HEK293 (cell line): ENCODE data around the gene HEPACAM.

Experiments
- YY1 ChIP-seq: fragments of 450-650 bp; formaldehyde crosslinking; IDR thresholded peaks from 2 replicates; pipeline ENCODE4 v1.5.1; 2018; ENCODE audit warnings: missing biosample characterization, missing genetic modification characterization
- ZBTB20 ChIP-seq: fragments of 450-650 bp; formaldehyde crosslinking; IDR thresholded peaks from 2 replicates; pipeline ENCODE4 v1.5.1; 2016; ENCODE audit warnings: missing biosample characterization, missing genetic modification characterization
- ZBTB7A ChIP-seq: fragments of 450-650 bp; formaldehyde crosslinking; IDR thresholded peaks from 2 replicates; pipeline ENCODE4 v1.5.1; 2016; ENCODE audit warnings: low read depth, missing biosample characterization, missing genetic modification characterization
- ZNF140 ChIP-seq: fragments of 450-650 bp; formaldehyde crosslinking; IDR thresholded peaks from 2 replicates; pipeline ENCODE4 v1.5.1; 2016; ENCODE audit warnings: missing biosample characterization, missing genetic modification characterization
- ZNF202 ChIP-seq: fragments of 450-650 bp; formaldehyde crosslinking; IDR thresholded peaks from 2 replicates; pipeline ENCODE4 v1.5.1; 2016; ENCODE audit warnings: missing biosample characterization, missing genetic modification characterization, borderline replicate concordance
- ZNF350 ChIP-seq: fragments of 450-650 bp; formaldehyde crosslinking; IDR thresholded peaks from 2 replicates; pipeline ENCODE4 v1.5.0; 2017; ENCODE audit warnings: missing biosample characterization, mild to moderate bottlenecking, missing genetic modification characterization
- ZNF391 ChIP-seq: fragments of 450-650 bp; formaldehyde crosslinking; IDR thresholded peaks from 2 replicates; pipeline ENCODE4 v1.5.1; 2016; ENCODE audit warnings: low read depth, missing biosample characterization, missing genetic modification characterization, borderline replicate concordance
- ZNF629 ChIP-seq: fragments of 450-650 bp; formaldehyde crosslinking; IDR thresholded peaks from 2 replicates; pipeline ENCODE4 v1.5.1; 2017; ENCODE audit warnings: missing biosample characterization, missing genetic modification characterization
- TF ChIP-seq, protein P1 (sequence below): fragments of 450-650 bp; formaldehyde crosslinking; IDR thresholded peaks from 2 replicates; pipeline ENCODE4 v1.5.1; 2016; ENCODE audit warnings: missing biosample characterization, missing genetic modification characterization

DNA sequence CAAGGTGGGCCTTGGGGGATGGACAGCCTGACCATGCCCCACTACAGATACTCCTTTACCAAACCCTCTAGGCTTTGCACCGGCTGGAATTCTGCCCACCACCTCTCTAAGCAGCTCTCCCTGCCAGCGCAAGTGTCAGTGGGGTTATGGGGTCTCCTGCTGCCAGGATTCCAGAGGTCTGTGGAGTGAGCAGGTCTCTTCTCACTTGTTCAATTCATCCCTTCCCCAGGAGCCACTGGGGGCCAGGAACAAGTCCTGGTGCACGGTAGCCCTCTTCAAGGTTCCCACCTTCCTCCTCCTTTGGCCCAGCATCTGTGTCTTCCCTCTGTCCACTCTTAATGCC lies 48.6 kb upstream of the HEPACAM start:
- no peak for TF ChIP-seq ZNF391 (tag by site-specific recombination)
- TF ChIP-seq ZNF350 = no peak
- TF ChIP-seq ZNF629 (tag by site-specific recombination) = no peak
- no peak for TF ChIP-seq ZNF202 (tag by site-specific recombination)
- TF ChIP-seq ZNF140 (tag by site-specific recombination) = no peak
- no peak for TF ChIP-seq ZBTB7A (tag by site-specific recombination)
- TF ChIP-seq YY1 (tag by site-specific recombination) = no peak
- no peak for TF ChIP-seq ZBTB20 (tag by site-specific recombination)
- TF ChIP-seq, protein P1, sequence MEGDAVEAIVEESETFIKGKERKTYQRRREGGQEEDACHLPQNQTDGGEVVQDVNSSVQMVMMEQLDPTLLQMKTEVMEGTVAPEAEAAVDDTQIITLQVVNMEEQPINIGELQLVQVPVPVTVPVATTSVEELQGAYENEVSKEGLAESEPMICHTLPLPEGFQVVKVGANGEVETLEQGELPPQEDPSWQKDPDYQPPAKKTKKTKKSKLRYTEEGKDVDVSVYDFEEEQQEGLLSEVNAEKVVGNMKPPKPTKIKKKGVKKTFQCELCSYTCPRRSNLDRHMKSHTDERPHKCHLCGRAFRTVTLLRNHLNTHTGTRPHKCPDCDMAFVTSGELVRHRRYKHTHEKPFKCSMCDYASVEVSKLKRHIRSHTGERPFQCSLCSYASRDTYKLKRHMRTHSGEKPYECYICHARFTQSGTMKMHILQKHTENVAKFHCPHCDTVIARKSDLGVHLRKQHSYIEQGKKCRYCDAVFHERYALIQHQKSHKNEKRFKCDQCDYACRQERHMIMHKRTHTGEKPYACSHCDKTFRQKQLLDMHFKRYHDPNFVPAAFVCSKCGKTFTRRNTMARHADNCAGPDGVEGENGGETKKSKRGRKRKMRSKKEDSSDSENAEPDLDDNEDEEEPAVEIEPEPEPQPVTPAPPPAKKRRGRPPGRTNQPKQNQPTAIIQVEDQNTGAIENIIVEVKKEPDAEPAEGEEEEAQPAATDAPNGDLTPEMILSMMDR (tag by site-specific recombination) = no peak
